T-helper 22 cell (primary cell): ENCODE data around the gene HIPK3.
"Not testable (repeated sequence)": the region's sequence is repeated elsewhere in the genome, so short reads cannot be mapped to it uniquely, and the experiment has no call there.

Source experiments
- DNase-seq: peaks from one replicate; pipeline ENCODE4 v3.0.0-alpha.2; 2020; ENCODE audit warnings: low read depth

Gene HIPK3

GRCh38 chr11:33257160-33257896, at the start of gene HIPK3:
Gene HIPK3 (plus strand): TSS chr11:33257381.
- DNase-seq = peak; percentile 53

GRCh38 chr11:33207408-33207985, 49.7 kb upstream of the HIPK3 start:
- DNase-seq = no peak

DNA sequence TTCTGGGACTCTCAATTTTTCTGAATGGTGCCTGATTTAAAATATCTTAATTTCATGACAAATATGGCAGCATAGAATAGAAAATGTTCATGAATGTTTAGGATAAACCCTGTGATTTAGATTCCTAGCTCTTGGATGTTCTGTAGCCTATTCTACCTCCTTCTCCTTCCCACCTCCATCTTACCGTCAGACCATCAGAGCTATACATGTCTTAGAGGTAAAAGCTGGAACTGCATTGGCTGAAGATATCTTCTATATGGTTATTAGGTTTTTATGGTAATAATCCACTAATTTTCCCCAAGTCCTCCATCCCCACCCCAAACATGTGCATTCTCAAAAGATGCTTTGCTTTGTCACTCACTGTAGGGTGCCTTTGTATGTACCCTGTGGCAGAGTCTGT, 49.0 kb upstream of the HIPK3 start:
- DNase-seq = no peak

GRCh38 chr11:33211153-33211552, 46.0 kb upstream of the HIPK3 start:
- DNase-seq = no peak

DNA sequence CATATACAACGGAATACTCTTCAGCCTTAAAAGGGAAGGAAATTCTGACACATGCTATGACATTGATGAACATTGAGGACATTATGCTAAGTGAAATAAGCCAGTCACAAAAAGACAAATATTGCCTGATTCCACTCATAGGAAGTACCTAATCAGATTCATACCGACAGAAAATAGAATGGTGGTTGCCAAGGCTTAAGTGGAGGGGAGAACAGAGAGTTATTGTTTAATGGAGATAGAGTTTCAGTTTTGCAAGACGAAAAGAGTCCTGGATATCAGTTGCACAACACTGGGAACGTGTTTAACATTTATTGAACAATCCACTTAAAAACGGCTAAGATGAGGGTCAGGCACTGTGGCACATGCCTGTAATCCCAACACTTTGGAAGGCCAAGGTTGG, 45.6 kb upstream of the HIPK3 start:
- DNase-seq = no peak

GRCh38 chr11:33214187-33214586, 43.0 kb upstream of the HIPK3 start:
- no peak for DNase-seq

GRCh38 chr11:33214767-33215166, 42.4 kb upstream of the HIPK3 start:
- DNase-seq = no peak

- not testable (repeated sequence) for DNase-seq
Observed at GRCh38 chr11:33216676-33217075, 40.5 kb upstream of the HIPK3 start.

- DNase-seq = no peak
Observed at GRCh38 chr11:33222052-33222750, 35.0 kb upstream of the HIPK3 start.

DNA sequence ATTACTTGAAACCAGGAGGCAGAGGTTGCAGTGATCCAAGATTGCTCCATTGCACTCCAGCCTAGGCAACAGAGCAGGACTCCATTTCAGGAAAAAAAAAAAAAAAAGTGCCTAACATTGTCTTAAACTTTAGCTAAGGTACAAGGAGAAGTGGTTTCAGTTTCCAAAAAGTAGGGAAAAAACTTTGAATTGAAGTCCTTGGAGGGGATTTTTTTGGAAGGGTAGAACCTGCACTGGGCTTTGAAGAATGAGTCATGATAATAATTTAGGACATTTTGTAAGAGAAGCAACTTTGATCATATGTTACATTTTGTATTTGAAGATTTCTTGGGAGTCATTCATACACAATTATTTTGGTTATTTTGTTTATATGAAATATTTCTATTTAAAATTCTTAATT, 31.8 kb upstream of the HIPK3 start:
- DNase-seq = no peak

- DNase-seq = no peak
Observed at GRCh38 chr11:33227578-33228261, 29.5 kb upstream of the HIPK3 start.

GRCh38 chr11:33234397-33235190, 22.6 kb upstream of the HIPK3 start:
- DNase-seq = no peak

DNA sequence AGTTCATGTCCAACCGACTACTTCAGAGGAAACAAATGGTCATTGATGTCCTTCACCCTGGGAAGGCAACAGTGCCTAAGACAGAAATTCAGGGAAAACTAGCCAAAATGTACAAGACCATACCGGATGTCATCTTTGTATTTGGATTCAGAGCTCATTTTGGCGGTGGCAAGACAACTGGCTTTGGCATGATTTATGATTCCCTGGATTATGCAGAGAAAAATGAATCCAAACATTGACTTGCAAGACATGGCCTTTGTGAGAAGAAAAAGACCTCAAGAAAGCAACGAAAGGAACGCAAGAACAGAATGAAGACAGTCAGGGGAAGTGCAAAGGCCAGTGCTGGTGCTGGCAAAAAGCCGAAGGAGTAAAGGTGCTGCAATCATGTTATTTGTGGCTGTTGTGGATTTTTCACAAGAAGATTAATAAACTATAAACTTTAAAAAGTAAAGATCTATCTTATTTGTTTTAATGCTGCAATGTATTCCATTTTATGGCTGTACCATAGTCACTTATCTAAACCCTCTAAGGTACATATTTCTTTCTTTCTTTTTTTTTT, 20.1 kb upstream of the HIPK3 start:
- DNase-seq = no peak

GRCh38 chr11:33242575-33242974, 14.6 kb upstream of the HIPK3 start:
- no peak for DNase-seq

GRCh38 chr11:33243654-33244053, 13.5 kb upstream of the HIPK3 start:
- not testable (repeated sequence) for DNase-seq

- DNase-seq = no peak
Observed at GRCh38 chr11:33248416-33248971, 8.7 kb upstream of the HIPK3 start.

DNA sequence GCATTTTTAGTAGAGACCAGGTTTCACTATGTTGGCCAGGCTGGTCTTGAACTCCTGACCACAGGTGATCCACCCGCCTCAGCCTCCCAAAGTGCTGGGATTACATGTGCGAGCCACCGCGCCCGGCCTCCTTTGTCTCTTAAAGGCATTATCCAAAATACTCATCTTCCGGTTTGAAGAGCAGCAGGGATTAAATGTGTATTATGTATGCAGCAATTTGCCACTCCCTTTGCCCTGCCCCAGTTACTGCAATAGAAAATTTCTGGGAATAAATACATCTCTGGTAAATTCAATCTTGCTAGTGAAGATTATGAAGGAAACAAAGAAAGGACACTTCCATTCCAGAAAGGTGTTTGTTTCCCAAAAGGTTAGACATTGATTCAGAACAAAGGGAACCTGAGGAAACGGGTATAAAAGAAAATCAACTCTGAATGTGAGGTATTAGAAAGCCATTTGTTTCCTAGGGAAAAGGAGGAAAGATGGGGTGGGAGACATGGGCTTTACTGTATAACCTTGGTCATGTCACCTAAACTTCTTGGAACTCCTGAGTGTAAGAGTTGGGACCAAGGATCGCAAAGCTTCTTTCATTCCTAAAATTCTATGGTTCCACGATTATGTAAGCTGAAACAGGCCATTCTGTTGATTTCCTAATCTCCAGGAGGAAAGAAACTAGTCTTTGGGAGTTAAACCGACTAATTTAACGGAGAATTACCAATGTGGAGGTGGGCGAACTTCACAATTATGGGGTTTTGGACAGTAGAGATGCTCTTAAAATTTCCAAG, 959 bp upstream of the HIPK3 start:
- DNase-seq = no peak

GRCh38 chr11:33256813-33257159, 395 bp upstream of the HIPK3 start:
- DNase-seq = no peak

GRCh38 chr11:33257897-33258630, 883 bp downstream of the HIPK3 start:
- DNase-seq = peak; percentile 55
